GM18909 (cell line): ENCODE measurements around the gene NFIA.

Source experiments
- ATAC-seq: cut with Tn5 transposase; IDR thresholded peaks from one replicate; pipeline ENCODE4 v1.9.1; 2021; ENCODE audit warnings: mild to moderate bottlenecking; ENCODE audit not compliant: unreplicated experiment, poor library complexity

The NFIA gene

GRCh38 chr1:61341426-61341825 is 259.1 kb downstream of the NFIA start:
- ATAC-seq = no peak

- no peak for ATAC-seq
These were observed 261.5 kb downstream of the NFIA start for GRCh38 chr1:61343734-61344420.

- no peak for ATAC-seq
These were observed 262.3 kb downstream of the NFIA start for GRCh38 chr1:61344696-61345095.

- no peak for ATAC-seq
These were observed 265.8 kb downstream of the NFIA start for GRCh38 chr1:61348025-61348665.

GRCh38 chr1:61352845-61353435 is 270.6 kb downstream of the NFIA start:
- ATAC-seq = no peak

- no peak for ATAC-seq
These were observed 271.5 kb downstream of the NFIA start for GRCh38 chr1:61353797-61354406.

- ATAC-seq = no peak
These were observed 273.7 kb downstream of the NFIA start for GRCh38 chr1:61356016-61356415.

GRCh38 chr1:61356995-61357394 is 274.6 kb downstream of the NFIA start:
- ATAC-seq = no peak

- no peak for ATAC-seq
These were observed 275.2 kb downstream of the NFIA start for GRCh38 chr1:61357539-61357938.

GRCh38 chr1:61358770-61359455 is 276.6 kb downstream of the NFIA start:
- ATAC-seq = no peak

GRCh38 chr1:61361931-61362330 is 279.6 kb downstream of the NFIA start:
- ATAC-seq = no peak

GRCh38 chr1:61362351-61362750 is 280.0 kb downstream of the NFIA start:
- no peak for ATAC-seq

GRCh38 chr1:61368366-61368765 is 286.0 kb downstream of the NFIA start:
- ATAC-seq = no peak

GRCh38 chr1:61368876-61369275 is 286.5 kb downstream of the NFIA start:
- ATAC-seq = no peak

- no peak for ATAC-seq
These were observed 288.0 kb downstream of the NFIA start for GRCh38 chr1:61370177-61370912.

GRCh38 chr1:61370913-61371279 is 288.5 kb downstream of the NFIA start:
- no peak for ATAC-seq

- ATAC-seq = no peak
These were observed 290.6 kb downstream of the NFIA start for GRCh38 chr1:61372944-61373343.

GRCh38 chr1:61374156-61374555 is 291.8 kb downstream of the NFIA start:
- ATAC-seq = no peak

- ATAC-seq = no peak
These were observed 292.9 kb downstream of the NFIA start for GRCh38 chr1:61375082-61375880.
